GM19099 (cell line): ENCODE measurements around the gene MNT.

ENCODE experiments used
- POLR2A ChIP-seq: IDR thresholded peaks from 3 replicates; pipeline ENCODE4 v1.6.1; 2011; ENCODE audit warnings: low read depth; ENCODE audit not compliant: insufficient read length; ENCODE audit errors: extremely low read depth

The MNT gene

GRCh38 chr17:2420176-2420575 lies 19.3 kb upstream of the MNT start:
- TF ChIP-seq POLR2A: no peak

GRCh38 chr17:2419486-2419885 lies 18.6 kb upstream of the MNT start:
- no peak for TF ChIP-seq POLR2A

GRCh38 chr17:2418572-2418971 lies 17.7 kb upstream of the MNT start:
- no peak for TF ChIP-seq POLR2A

- TF ChIP-seq POLR2A: no peak
Measured at GRCh38 chr17:2416010-2416734, 15.3 kb upstream of the MNT start.

- no peak for TF ChIP-seq POLR2A
Measured at GRCh38 chr17:2415081-2415480, 14.2 kb upstream of the MNT start.

GRCh38 chr17:2414446-2415064 lies 13.7 kb upstream of the MNT start:
- TF ChIP-seq POLR2A: no peak

GRCh38 chr17:2412561-2413021 lies 11.7 kb upstream of the MNT start:
- TF ChIP-seq POLR2A: no peak

GRCh38 chr17:2410951-2411350 lies 10.1 kb upstream of the MNT start:
- no peak for TF ChIP-seq POLR2A

- TF ChIP-seq POLR2A: no peak
Measured at GRCh38 chr17:2406903-2407790, 6.3 kb upstream of the MNT start.

GRCh38 chr17:2406271-2406902 lies 5.5 kb upstream of the MNT start:
- TF ChIP-seq POLR2A: no peak

- TF ChIP-seq POLR2A: no peak
Measured at GRCh38 chr17:2405247-2405926, 4.5 kb upstream of the MNT start.

GRCh38 chr17:2403044-2403443 lies 2.2 kb upstream of the MNT start:
- no peak for TF ChIP-seq POLR2A

- no peak for TF ChIP-seq POLR2A
Measured at GRCh38 chr17:2402544-2402943, 1.7 kb upstream of the MNT start.

- TF ChIP-seq POLR2A: peak; percentile 5
Measured at GRCh38 chr17:2401426-2402221, 764 bp upstream of the MNT start.
